H1 (cell line): Measurements from ENCODE around the gene CFAP97D2. TPM values are rescaled to one million over a fixed set of nuclear protein-coding genes. Genes with fewer than 3 reads are reported as not detected.

ENCODE experiments used
- CTCF ChIA-PET: fragments of 300-600 bp; sonication (Branson Sonifier 250); formaldehyde crosslinking; loops from one replicate; lab custom pipeline; 2021; ENCODE audit not compliant: partially characterized antibody; lab: Charles Lee
- POLR2A ChIA-PET: fragments of 300-600 bp; sonication (Branson Sonifier 250); formaldehyde crosslinking; loops from one replicate; lab custom pipeline; 2021; ENCODE audit warnings: inconsistent platforms; ENCODE audit not compliant: partially characterized antibody; lab: Charles Lee
- DNase-seq, 2 experiments: peaks; one replicate each; pipeline versions ENCODE4 v3.0.0 to v3.0.0-alpha.2; 2010 to 2022; ENCODE audit warnings: low spot score in 2 of 2, low read depth in 1 of 2, mixed read lengths in 1 of 2
- FAIRE-seq: peaks from 2 replicates; lab custom pipeline; 2011; peaks lifted over from hg19 to GRCh38; lab: Jason Lieb, UNC
- H2AFZ ChIP-seq: 2 replicates; pipeline ENCODE4 v1.8.1; 2012; ENCODE audit warnings: low read length, inconsistent platforms
- H2AK5ac ChIP-seq: 2 replicates; pipeline ENCODE4 v1.6.1; 2013; ENCODE audit warnings: low read depth, low read length
- H2BK120ac ChIP-seq: replicated peaks from 2 replicates; pipeline ENCODE3; 2013; ENCODE audit warnings: low read depth, low read length, inconsistent platforms
- H2BK12ac ChIP-seq: 2 replicates; pipeline ENCODE4 v1.6.1; 2013; ENCODE audit warnings: low read depth, low read length
- H2BK15ac ChIP-seq: 2 replicates; pipeline ENCODE4 v1.6.1; 2013; ENCODE audit warnings: low read length
- H2BK20ac ChIP-seq: 2 replicates; pipeline ENCODE4 v1.6.1; 2013; ENCODE audit warnings: low read length
- H2BK5ac ChIP-seq: 2 replicates; pipeline ENCODE4 v1.6.1; 2013; ENCODE audit warnings: low read depth, low read length
- H3K14ac ChIP-seq: 2 replicates; pipeline ENCODE4 v1.6.1; 2013; ENCODE audit warnings: inconsistent platforms; ENCODE audit not compliant: insufficient read length
- H3K18ac ChIP-seq: 2 replicates; pipeline ENCODE4 v1.6.1; 2013; ENCODE audit warnings: low read length; ENCODE audit errors: extremely low read depth
- H3K23ac ChIP-seq: 2 replicates; pipeline ENCODE4 v1.6.1; 2013; ENCODE audit warnings: inconsistent platforms; ENCODE audit not compliant: insufficient read length
- H3K23me2 ChIP-seq: 2 replicates; pipeline ENCODE4 v1.6.1; 2013; ENCODE audit warnings: low read depth, low read length
- H3K27ac ChIP-seq: 2 replicates; pipeline ENCODE4 v1.6.1; 2011; ENCODE audit warnings: low read depth, low read length, inconsistent platforms
- H3K27me3 ChIP-seq, 4 experiments: replicated peaks in 1 of 4; 1 replicate in 1 of 4; 2 replicates in 3 of 4; pipeline versions ENCODE4 v1.6.1 to v1.8.1; 2011 to 2013; ENCODE audit warnings: low read length in 3 of 4, mild to moderate bottlenecking in 3 of 4, inconsistent platforms in 2 of 4, mixed read lengths in 2 of 4, moderate library complexity in 1 of 4; ENCODE audit not compliant: control insufficient read depth in 3 of 4, insufficient read depth in 3 of 4; ENCODE audit errors: extremely low read depth in 1 of 4
- H3K36me3 ChIP-seq, 4 experiments: 2 replicates each; pipeline versions ENCODE4 v1.6.1 to v1.8.1; 2011 to 2013; ENCODE audit warnings: mild to moderate bottlenecking in 4 of 4, low read length in 3 of 4, moderate library complexity in 2 of 4, control low read depth in 1 of 4, inconsistent platforms in 1 of 4; ENCODE audit not compliant: insufficient read depth in 4 of 4, control insufficient read depth in 2 of 4
- H3K4ac ChIP-seq: replicated peaks from 2 replicates; pipeline ENCODE3; 2013; ENCODE audit warnings: low read length, low read depth, mixed read lengths, inconsistent platforms; ENCODE audit not compliant: insufficient read length
- H3K4me1 ChIP-seq, 4 experiments: replicated peaks in 1 of 4; 1 replicate in 1 of 4; 2 replicates in 3 of 4; pipeline versions ENCODE4 v1.6.1 to v1.8.1; 2011 to 2013; ENCODE audit warnings: low read length in 3 of 4, inconsistent platforms in 2 of 4, mixed read lengths in 1 of 4; ENCODE audit not compliant: insufficient read depth in 4 of 4, control insufficient read depth in 3 of 4
- H3K4me2 ChIP-seq, 2 experiments: 2 replicates each; pipeline versions ENCODE4 v1.6.1 to v1.8.1; 2011 to 2013; ENCODE audit warnings: low read depth in 2 of 2, low read length in 2 of 2, control low read depth in 1 of 2, inconsistent platforms in 1 of 2, mild to moderate bottlenecking in 1 of 2; ENCODE audit not compliant: insufficient read depth in 1 of 2
- H3K4me3 ChIP-seq, 4 experiments: fragments of 200-600, 300-600 bp in 1 of 4; sonication (generic), shearing (Covaris generic), sonication (Bioruptor Twin) in 1 of 4; 2 replicates each; pipeline versions ENCODE4 v1.5.1 to v1.8.1; 2011 to 2016; ENCODE audit warnings: low read length in 4 of 4, low read depth in 3 of 4, control low read depth in 2 of 4, inconsistent platforms in 2 of 4, mild to moderate bottlenecking in 2 of 4, mixed read lengths in 1 of 4, moderate library complexity in 1 of 4; ENCODE audit not compliant: insufficient read depth in 2 of 4; ENCODE audit errors: extremely low read depth in 1 of 4
- H3K56ac ChIP-seq: replicated peaks from 2 replicates; pipeline ENCODE3; 2013; ENCODE audit warnings: low read depth, mild to moderate bottlenecking, mixed read lengths, low read length, inconsistent platforms; ENCODE audit not compliant: insufficient read length
- H3K79me1 ChIP-seq: 2 replicates; pipeline ENCODE4 v1.6.1; 2013; ENCODE audit warnings: low read depth, low read length, control low read depth
- H3K79me2 ChIP-seq, 2 experiments: 2 replicates each; pipeline versions ENCODE4 v1.6.1 to v1.8.1; 2012 to 2013; ENCODE audit warnings: low read length in 2 of 2, mild to moderate bottlenecking in 2 of 2, inconsistent platforms in 1 of 2; ENCODE audit not compliant: insufficient read depth in 2 of 2, control insufficient read depth in 1 of 2
- H3K9ac ChIP-seq, 4 experiments: replicated peaks in 1 of 4; 1 replicate in 1 of 4; 2 replicates in 3 of 4; pipeline versions ENCODE4 v1.6.1 to v1.8.1; 2011 to 2013; ENCODE audit warnings: low read depth in 3 of 4, low read length in 3 of 4, control low read depth in 2 of 4, mild to moderate bottlenecking in 2 of 4, moderate library complexity in 2 of 4, inconsistent platforms in 1 of 4; ENCODE audit errors: extremely low read depth in 1 of 4
- H3K9me3 ChIP-seq, 2 experiments: 2 replicates each; pipeline versions ENCODE4 v1.6.1 to v1.8.1; 2012 to 2013; ENCODE audit warnings: mild to moderate bottlenecking in 2 of 2, moderate library complexity in 2 of 2, control low read depth in 1 of 2, inconsistent platforms in 1 of 2, low read depth in 1 of 2, low read length in 1 of 2, mixed read lengths in 1 of 2; ENCODE audit not compliant: insufficient read depth in 2 of 2
- H4K20me1 ChIP-seq, 2 experiments: replicated peaks in 1 of 2; 2 replicates each; pipeline versions ENCODE3 to v1.8.1; 2011 to 2013; ENCODE audit warnings: inconsistent platforms in 2 of 2, low read length in 2 of 2, mild to moderate bottlenecking in 1 of 2; ENCODE audit not compliant: insufficient read depth in 2 of 2, control insufficient read depth in 1 of 2
- H4K5ac ChIP-seq: 2 replicates; pipeline ENCODE4 v1.6.1; 2013; ENCODE audit warnings: low read length, low read depth, mixed read lengths, inconsistent platforms; ENCODE audit not compliant: insufficient read length
- H4K8ac ChIP-seq: 2 replicates; pipeline ENCODE4 v1.8.0; 2013; ENCODE audit warnings: mild to moderate bottlenecking, moderate library complexity, low read length, inconsistent platforms; ENCODE audit not compliant: insufficient read depth; ENCODE audit errors: extremely low read depth
- H4K91ac ChIP-seq: replicated peaks from 2 replicates; pipeline ENCODE3; 2013; ENCODE audit warnings: low read length, mixed read lengths, inconsistent platforms; ENCODE audit not compliant: insufficient read length
- CHD1 ChIP-seq: IDR thresholded peaks from 2 replicates; pipeline ENCODE4 v1.6.1; 2012; ENCODE audit warnings: low read depth, low read length, improper control_type of control experiment
- EP300 ChIP-seq, 2 experiments: IDR thresholded peaks; 1 replicate in 1 of 2; 2 replicates in 1 of 2; pipeline ENCODE4 v1.6.1; 2011 to 2012; ENCODE audit warnings: low read depth in 2 of 2, low read length in 2 of 2, mild to moderate bottlenecking in 2 of 2, borderline replicate concordance in 1 of 2, inconsistent platforms in 1 of 2, moderate library complexity in 1 of 2
- SP2 ChIP-seq: IDR thresholded peaks from 2 replicates; pipeline ENCODE4 v1.6.1; 2012; ENCODE audit warnings: mild to moderate bottlenecking, low read length, inconsistent platforms
- WGBS, 2 experiments: shearing (Covaris generic) in 1 of 2; methylation state at CpG; one replicate each; pipeline versions ENCODE4 v1.1.6 to v1.1.7; 2013 to 2015; ENCODE audit warnings: low lambda C conversion rate in 2 of 2, mixed read lengths in 2 of 2, inconsistent platforms in 1 of 2, low coverage in 1 of 2, missing lambda C conversion rate in 1 of 2; ENCODE audit not compliant: insufficient replicate concordance in 2 of 2, insufficient coverage in 1 of 2, insufficient read length in 1 of 2; ENCODE audit errors: extremely low coverage in 1 of 2, missing lambda C conversion rate in 1 of 2; 5-methylcytosine and 5-hydroxymethylcytosine counted together
- polyA plus RNA-seq, 7 experiments: library from polyadenylated mRNA; depleted of rRNA in 3 of 7; stranded (reverse) in 5 of 7; unstranded in 2 of 7; fragments of >200 nt in 5 of 7; fragments of 200-250 nt in 2 of 7; gene quantifications; 1 replicate in 5 of 7; 2 replicates in 1 of 7; 4 replicates in 1 of 7; pipeline versions ENCODE4 v1.2.1 to v1.2.3, GENCODE V29; 2011 to 2013; ENCODE audit warnings: missing spikeins in 2 of 7, mixed read lengths in 2 of 7
- total RNA-seq: library from RNA; stranded (reverse); fragmentation: NEBNext Ultra II Directional; extraction: Animal tissue kit (Norgen Biotek cat#: 25700); gene quantifications from 2 replicates; pipeline ENCODE4 v1.2.1, GENCODE V29; 2021
- TF ChIP-seq, protein P1 (sequence below): IDR thresholded peaks from 2 replicates; pipeline ENCODE4 v1.6.1; 2011; ENCODE audit warnings: low read length, improper control_type of control experiment

The CFAP97D2 gene
- total and polyA plus RNA-seq, 2 of the 8 experiments (the other 6 are each of a cell fraction or from before 2014, with no cell fraction given): not detected

DNA sequence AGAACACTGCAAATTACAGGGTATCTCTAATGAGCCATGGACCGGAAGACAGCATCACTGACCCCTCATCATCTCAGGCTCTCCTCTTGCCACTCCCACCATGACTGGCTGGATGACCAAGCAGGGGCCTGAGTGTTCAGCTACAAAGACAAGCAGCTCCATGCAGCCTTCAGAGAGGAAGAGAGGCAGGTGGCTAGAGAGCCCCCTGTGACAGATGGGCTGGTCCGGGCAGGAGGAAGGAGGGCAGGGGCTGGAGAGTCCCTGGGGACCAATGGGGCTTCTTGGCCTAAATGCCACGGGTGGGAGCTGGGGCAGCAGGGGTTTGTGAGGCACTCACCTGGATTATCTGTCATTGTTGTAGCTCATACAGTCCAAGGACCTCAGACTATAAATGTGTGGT is 33.8 kb upstream of the CFAP97D2 start:
- no peaks in the 10 kb centered on the region; a peak in 1 of 8 replicates for H3K36me3 ChIP-seq
- H3K4me2 ChIP-seq: no peak overlapping the region
- H3K4ac ChIP-seq: no peak overlapping the region
- no peak overlapping the region for H3K23ac ChIP-seq
- DNase-seq (no peak), FAIRE-seq (no peak)
- no peak overlapping the region for H4K5ac ChIP-seq
- 80% methylated on average over 3 of the region's 3 CpGs; no CpG with 5 or more reads in 1 of the 2 experiments for WGBS, 2 experiments
- peaks cover 0 to 10% of the 10 kb centered on the region in 2 experiments for H4K20me1 ChIP-seq
- no peak overlapping the region for H2AFZ ChIP-seq
- H3K56ac ChIP-seq: no peak overlapping the region
- H3K4me3 ChIP-seq: no peak overlapping the region
- H3K14ac ChIP-seq: no peak overlapping the region
- no peak overlapping the region for H2BK20ac ChIP-seq
- no peaks in the 10 kb centered on the region for H3K79me1 ChIP-seq
- no peaks in the 10 kb centered on the region for H3K79me2 ChIP-seq
- no peak overlapping the region for H2BK15ac ChIP-seq
- TF ChIP-seq EP300 (IDR thresholded peaks at IDR 0.05; ENCODE audit: borderline replicate concordance in 1 of 2, low read depth in 2 of 2, low read length in 2 of 2): no peak
- TF ChIP-seq CHD1: no peak
- no peak for TF ChIP-seq SP2
- TF ChIP-seq, protein P1, sequence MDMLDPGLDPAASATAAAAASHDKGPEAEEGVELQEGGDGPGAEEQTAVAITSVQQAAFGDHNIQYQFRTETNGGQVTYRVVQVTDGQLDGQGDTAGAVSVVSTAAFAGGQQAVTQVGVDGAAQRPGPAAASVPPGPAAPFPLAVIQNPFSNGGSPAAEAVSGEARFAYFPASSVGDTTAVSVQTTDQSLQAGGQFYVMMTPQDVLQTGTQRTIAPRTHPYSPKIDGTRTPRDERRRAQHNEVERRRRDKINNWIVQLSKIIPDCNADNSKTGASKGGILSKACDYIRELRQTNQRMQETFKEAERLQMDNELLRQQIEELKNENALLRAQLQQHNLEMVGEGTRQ: no peak
- ChIA-PET CTCF (interaction anchor here (0.6 to 2.4 kb wide), 10 partner anchors 10 to 77 kb away, joined by 3 to 13 read pairs (median 4); no protein-coding TSS in a partner anchor), POLR2A (no interaction called here)
- peaks cover 0 to 3% (median 1%) of the 10 kb centered on the region in 4 experiments; a peak in 2 of 7 replicates for H3K4me1 ChIP-seq
- H3K18ac ChIP-seq: no peak overlapping the region
- peaks cover 9% of the 10 kb centered on the region for H3K23me2 ChIP-seq
- H3K9me3 ChIP-seq: no peaks in the 10 kb centered on the region
- H4K8ac ChIP-seq: no peak overlapping the region
- H2BK12ac ChIP-seq: no peak overlapping the region
- no peaks in the 10 kb centered on the region for H3K27me3 ChIP-seq
- H3K9ac ChIP-seq: no peak overlapping the region
- no peak overlapping the region for H3K27ac ChIP-seq
- H2AK5ac ChIP-seq: no peak overlapping the region
- H2BK120ac ChIP-seq: no peak overlapping the region
- no peak overlapping the region for H2BK5ac ChIP-seq
- H4K91ac ChIP-seq: no peak overlapping the region
